Suprapubic skin (tissue), 3 donors: ENCODE measurements around the gene LYPLAL1.

ENCODE experiments used
- CTCF ChIP-seq, 2 donors: fragments of 200-600 bp in 1 of 2; fragments of 450-650 bp in 1 of 2; sonication (generic) in 1 of 2; IDR thresholded peaks; one replicate each; pipeline ENCODE4 v1.5.1; 2016 to 2019; ENCODE audit warnings: antibody characterized with exemption in 2 of 2, mild to moderate bottlenecking in 1 of 2, moderate library complexity in 1 of 2
- EP300 ChIP-seq: sonication (generic); formaldehyde crosslinking; IDR thresholded peaks from one replicate; pipeline ENCODE4 v1.6.1; 2017; ENCODE audit warnings: antibody characterized with exemption
- POLR2A ChIP-seq, 2 donors: fragments of 450-650 bp; IDR thresholded peaks; one replicate each; pipeline ENCODE4 v1.6.1; 2017; ENCODE audit warnings: antibody characterized with exemption in 2 of 2, mild to moderate bottlenecking in 2 of 2, moderate library complexity in 2 of 2

GRCh38 chr1:219173434-219173757, 282 bp upstream of the LYPLAL1 start:
- no peak for TF ChIP-seq CTCF (IDR thresholded peaks at IDR 0.05)
- no peak for TF ChIP-seq POLR2A (IDR thresholded peaks at IDR 0.05)
- no peak for TF ChIP-seq EP300
